Measurements from ENCODE around the gene RHEX.
A peak's percentile ranks its signal among the peaks of the same experiment; 100 is the strongest.
"Not testable (repeated sequence)": the region's sequence is repeated elsewhere in the genome, so short reads cannot be mapped to it uniquely, and the experiment has no call there.

RHEX gene

GRCh38 chr1:206030714-206031113 lies 22.3 kb upstream of the RHEX start:
- DNase-seq, result peak; percentile 82

DNA sequence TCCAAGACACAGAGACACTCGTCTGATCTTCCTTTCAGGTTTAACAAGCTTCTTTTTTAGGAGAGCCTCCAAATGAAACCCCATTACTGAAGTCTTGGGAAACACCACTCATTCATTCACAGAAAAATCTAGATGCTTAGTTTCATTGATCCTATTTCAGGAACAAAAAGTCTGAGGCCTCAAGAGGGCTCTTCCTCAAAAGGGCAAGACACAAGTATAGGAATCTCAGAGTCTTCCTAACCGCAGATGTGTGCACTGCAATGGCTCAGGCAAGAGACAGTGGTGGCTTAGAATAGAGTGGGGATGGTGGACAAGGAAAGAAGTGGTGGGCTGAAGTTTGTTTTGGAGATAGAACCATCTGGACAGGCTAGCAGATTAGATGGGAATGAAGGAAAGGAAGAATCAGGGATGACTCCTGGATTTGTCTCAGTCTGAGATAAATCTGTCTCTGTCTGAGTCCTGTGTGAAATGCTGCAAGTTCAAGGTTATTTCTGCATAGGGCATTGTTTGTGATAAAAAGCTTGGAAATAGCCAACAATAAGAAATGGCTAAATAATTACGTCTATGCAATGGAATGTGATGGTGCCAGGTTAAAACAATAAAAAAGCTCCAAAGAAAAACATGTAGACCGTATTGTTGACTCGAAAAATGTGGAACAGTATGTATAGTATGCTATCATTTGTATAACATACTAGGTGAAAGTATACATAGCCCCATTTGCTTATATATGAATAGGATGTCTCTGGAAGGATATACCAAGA lies 20.4 kb upstream of the RHEX start:
- no peak for DNase-seq

GRCh38 chr1:206035027-206035426 lies 17.9 kb upstream of the RHEX start:
- peak; percentile 68 for DNase-seq

- DNase-seq, result peak; percentile 18
Measured at GRCh38 chr1:206036663-206037455, 16.1 kb upstream of the RHEX start.

GRCh38 chr1:206037581-206037980 lies 15.4 kb upstream of the RHEX start:
- peak; percentile 18 for DNase-seq

- no peak for DNase-seq
Measured at GRCh38 chr1:206039046-206039973, 13.7 kb upstream of the RHEX start.

GRCh38 chr1:206040328-206040727 lies 12.6 kb upstream of the RHEX start:
- DNase-seq, result no peak

- DNase-seq, result no peak
Measured at GRCh38 chr1:206041640-206042039, 11.3 kb upstream of the RHEX start.

GRCh38 chr1:206047271-206047670 lies 5.7 kb upstream of the RHEX start:
- DNase-seq, result no peak

DNA sequence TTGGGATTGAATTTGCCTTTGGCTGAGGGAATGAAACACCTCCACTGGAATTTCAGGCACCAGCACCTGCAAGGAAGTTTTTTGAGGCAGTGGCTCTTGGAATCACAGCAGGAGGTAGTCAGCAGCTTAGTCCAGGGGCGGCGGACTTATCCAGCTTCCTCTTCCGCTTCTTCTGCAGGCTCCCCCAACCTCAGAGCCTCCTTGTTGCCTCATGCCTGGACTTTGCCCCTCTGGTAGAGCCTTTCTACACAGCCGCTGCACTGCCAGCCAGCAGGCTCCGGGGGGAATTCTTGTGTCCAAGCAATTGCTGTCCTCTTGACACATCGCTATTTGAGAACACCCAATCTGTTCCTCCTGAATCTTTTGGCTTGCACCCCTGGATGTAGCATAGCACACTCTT lies 4.4 kb upstream of the RHEX start:
- no peak for DNase-seq

- DNase-seq, result no peak
Measured at GRCh38 chr1:206049293-206049692, 3.7 kb upstream of the RHEX start.

DNA sequence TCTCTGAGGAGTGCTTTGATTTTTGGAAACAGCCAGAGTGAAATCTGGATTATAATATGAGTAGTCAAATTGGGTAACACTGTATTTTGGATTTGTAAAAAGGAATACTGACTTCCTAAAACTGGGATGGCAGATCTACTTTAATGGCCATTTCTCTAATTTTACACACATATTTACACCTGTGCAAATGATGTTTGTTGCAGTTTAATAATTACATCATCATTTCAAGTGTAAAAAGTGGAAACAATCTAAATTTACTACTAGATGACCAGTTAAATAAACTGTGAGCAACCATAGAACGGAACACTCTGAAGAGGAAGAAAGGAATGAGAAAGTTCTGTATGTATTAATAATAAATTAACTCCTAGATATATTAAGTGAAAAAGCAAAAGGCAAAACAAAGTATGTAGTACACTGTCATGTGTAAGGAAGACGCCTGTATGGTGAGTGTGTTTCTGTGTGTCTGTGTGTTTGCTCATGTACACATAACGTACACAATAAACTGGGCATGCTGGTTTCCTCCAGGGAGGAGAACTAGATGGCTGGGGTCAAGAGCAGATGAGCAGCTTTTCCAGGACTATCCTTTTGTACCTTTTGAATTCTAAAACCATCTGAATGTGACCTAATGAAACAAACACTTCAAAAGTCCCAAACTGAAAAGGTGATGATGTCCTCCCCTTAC lies 2.9 kb upstream of the RHEX start:
- DNase-seq, result no peak

DNA sequence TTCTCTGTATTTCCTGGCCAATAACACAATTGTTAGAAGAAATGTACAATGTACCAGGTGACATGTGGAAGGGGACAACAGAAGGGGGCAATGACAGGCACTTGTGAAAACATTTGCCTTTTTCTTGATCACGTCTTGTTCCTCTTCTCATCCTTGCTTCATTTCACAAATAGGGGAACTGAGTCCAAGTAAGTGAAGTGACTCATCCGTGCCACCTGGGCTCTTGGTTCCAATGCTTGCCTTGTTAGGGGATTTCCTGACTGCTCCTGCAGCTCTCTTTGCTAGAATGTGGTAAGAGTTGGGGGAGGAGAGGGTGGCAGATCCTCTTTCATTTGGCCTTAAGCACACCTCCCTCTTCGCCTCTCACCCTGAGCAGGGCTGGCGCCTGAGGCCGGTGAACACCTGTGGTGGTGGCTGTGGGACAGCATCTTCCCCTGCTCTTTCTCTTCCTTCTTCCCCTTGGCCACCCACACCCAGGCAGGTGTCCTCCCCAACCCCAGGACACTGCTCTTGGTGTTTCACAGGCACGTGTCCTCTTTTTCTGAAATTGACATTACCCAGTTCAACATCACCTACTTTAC lies 2.2 kb upstream of the RHEX start:
- DNase-seq, result no peak

- DNase-seq, result not testable (repeated sequence)
Measured at GRCh38 chr1:206052231-206052865, 625 bp upstream of the RHEX start.

DNA sequence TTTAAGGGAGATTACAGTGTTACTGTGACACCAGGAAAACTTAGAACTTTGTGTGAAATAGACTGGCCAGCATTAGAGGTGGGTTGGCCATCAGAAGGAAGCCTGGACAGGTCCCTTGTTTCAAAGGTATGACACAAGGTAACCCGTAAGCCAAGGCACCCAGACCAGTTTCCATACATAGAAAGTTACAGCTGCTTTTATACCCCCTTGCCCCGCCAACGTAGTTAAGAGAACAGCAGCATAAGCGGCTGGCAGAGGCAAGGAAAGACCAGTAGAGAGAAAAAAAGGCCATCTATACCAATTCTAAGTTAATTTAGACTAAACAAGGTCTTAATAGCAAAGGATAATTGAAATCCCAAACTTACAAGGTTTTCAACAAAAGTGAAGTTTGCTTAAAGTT lies 643 bp downstream of the RHEX start:
- not testable (repeated sequence) for DNase-seq

GRCh38 chr1:206055069-206055625 lies 2.2 kb downstream of the RHEX start:
- DNase-seq, result not testable (repeated sequence)

GRCh38 chr1:206055639-206056323 lies 2.8 kb downstream of the RHEX start:
- DNase-seq, result not testable (repeated sequence)

- DNase-seq, result not testable (repeated sequence)
Measured at GRCh38 chr1:206058289-206058926, 5.4 kb downstream of the RHEX start.

GRCh38 chr1:206058927-206059292 lies 5.9 kb downstream of the RHEX start:
- DNase-seq, result no peak

GRCh38 chr1:206059355-206059915 lies 6.5 kb downstream of the RHEX start:
- no peak for DNase-seq
